ENCODE results near the gene VDAC2. TPM values are rescaled to one million over a fixed set of nuclear protein-coding genes. Genes with fewer than 3 reads are reported as not detected.
"Not testable (repeated sequence)": the region's sequence is repeated elsewhere in the genome, so short reads cannot be mapped to it uniquely, and the experiment has no call there.

Gene VDAC2
- total RNA-seq, 1 experiment from 2014 or later: 259 TPM

DNA sequence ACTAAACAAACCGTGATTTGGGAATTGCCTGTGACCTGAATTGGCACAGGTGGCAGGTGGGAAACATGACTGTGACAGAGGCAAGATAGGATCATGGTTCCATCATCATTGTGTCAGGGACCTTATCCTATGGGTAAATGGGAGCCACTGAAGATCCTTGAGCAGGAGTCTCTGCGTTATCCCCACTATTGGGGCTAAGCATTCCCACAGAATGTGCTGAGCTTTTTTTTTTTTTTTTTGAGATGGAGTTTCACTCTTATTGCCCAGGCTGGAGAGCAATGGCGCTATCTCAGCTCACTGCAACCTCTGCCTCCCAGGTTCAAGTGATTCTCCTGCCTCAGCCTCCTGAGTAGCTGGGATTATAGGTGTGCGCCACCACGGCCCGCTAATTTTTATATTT is 10.6 kb upstream of the VDAC2 start:
- not testable (repeated sequence) for DNase-seq (ENCODE audit: low spot score)

DNA sequence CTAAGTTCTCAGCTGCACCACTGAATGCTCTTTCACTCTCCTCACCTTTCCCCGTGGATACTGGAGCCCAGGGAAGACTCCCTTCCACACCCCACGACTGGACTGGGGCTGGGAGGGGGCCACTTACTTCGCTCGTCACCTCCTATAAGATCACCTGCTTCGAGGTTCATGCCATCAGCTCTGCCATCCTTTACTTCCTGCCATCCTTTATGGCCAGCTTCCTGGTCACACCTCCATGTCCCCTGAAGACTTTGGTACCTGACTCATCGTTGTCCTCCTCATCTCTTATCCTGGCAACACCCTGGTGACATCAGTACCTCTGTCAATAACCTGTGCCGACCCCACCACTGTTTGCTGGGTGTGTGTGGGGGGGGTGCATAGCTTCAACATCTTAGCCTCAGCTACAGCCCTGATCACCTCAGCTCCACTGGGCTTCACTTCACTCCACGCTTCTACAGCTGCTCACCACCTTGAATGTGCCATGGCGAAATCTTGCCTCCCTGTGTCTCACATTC is 8.7 kb upstream of the VDAC2 start:
- DNase-seq (ENCODE audit: low spot score): no peak

DNA sequence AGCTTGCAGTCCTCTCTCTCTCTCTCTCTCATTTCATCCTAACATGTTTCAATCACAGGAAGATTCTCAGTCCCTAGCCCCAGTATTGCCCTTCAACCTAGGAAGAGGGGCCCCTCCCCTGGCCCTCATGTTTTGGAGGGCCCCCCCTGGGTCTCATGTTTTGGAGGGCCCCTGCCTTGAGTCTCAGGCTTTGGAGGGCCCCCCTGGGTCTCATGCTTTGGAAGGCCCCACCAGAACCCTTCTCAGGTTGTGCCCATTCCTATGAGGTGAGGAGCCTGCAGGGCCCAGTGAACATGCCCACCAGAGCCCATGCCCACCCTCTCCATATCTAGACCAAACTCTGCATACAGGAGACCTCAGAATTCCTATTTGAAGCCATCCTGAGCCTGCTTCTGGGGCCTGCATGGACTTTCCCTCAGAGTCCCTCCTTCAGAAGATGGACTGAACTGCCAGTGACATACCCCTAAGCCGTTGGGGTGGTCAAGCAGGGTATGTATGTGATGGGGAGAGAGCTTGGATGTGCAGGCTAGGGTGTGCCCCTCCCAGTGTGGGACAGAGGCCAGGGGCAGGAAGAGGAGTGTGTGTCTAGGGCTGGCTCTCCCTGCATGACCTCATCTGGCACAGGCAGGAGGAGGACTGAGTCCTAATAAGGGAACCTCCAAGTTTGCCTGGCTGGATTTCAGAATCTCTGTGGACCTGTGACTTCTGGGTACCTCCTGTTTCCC is 8.1 kb upstream of the VDAC2 start:
- peak; percentile 79 for DNase-seq (ENCODE audit: low spot score)

DNA sequence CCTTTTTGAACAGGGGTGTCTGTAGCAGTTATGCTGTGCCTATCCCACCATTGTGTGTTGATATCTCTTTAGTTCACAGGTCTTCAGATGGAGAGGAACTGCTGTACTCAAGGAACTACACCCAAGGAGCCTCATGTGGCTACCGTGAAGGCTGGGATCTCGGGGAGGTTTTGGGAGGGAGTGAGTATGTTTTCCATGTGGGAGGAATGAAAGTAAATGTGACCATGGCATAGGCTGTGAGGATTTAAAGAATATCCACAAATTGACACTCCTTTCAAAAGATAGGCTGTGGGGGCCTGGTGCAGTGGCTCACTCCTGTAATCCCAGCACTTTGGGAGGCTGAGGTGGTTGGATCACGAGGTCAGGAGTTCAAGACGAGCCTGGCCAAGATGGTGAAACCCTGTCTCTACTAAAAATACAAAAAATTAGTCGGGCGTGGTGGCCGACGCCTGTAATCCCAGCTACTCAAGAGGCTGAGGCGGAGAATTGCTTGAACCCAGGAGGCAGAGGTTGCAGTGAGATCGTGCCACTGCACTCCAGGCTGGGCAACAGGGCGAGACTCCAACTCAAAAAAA is 7.5 kb upstream of the VDAC2 start:
- DNase-seq (ENCODE audit: low spot score): not testable (repeated sequence)

DNA sequence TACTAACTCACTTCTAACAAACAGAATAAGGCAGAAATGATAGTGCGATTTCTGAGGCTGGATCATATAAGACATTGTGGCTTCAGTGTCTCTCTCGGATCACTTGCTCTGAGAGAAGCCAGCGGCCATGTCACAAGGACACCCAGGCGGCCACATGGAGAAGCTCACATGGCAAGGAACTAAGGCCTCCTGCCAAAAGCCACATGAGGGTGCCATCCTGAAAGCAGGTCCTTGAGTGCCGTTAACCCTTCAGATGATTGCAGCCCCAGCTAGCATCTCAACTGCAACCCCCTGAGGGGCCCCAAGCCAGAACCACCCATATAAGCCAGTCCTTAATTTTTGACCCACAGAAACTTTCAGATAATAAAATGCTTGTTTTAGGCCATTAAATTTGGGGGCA is 6.9 kb upstream of the VDAC2 start:
- no peak for DNase-seq (ENCODE audit: low spot score)

DNA sequence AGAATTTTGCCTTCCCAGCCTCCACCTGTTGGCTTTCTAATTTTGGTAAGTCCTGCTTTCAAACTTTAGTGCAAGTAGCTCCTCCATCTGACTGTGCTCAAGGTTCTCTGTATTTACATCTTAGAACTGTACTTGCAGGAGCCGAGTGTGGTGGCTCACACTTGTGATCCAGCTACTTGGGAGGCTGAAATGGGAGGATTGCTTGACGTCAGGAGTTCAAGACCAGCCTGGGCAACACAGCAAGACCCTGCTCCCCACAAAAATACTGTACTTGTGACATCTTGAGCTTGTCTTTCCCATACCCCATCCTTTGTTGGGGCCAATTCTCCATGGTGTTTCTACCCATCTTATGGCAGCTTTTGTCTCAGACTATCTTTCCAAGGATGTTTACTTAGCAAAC is 4.7 kb upstream of the VDAC2 start:
- DNase-seq (ENCODE audit: low spot score): no peak

DNA sequence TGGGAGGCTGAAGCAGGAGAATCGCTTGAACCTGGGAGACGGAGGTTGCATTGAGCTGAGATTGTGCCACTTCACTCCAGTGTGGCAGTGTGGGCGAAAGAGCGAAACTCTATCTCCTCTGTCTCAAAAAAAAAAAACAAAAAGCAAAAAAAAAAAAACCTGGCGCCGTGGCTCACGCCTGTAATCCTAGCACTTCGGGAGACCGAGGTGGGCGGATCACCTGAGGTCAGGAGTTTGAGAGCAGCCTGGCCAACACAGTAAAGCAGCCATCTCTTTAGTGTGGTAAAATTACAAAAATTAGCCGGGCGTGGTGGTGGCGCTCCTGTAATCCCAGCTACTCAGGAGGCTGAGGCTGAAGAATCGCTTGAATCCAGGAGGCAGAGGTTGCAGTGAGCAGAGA is 4.0 kb upstream of the VDAC2 start:
- not testable (repeated sequence) for DNase-seq (ENCODE audit: low spot score)

DNA sequence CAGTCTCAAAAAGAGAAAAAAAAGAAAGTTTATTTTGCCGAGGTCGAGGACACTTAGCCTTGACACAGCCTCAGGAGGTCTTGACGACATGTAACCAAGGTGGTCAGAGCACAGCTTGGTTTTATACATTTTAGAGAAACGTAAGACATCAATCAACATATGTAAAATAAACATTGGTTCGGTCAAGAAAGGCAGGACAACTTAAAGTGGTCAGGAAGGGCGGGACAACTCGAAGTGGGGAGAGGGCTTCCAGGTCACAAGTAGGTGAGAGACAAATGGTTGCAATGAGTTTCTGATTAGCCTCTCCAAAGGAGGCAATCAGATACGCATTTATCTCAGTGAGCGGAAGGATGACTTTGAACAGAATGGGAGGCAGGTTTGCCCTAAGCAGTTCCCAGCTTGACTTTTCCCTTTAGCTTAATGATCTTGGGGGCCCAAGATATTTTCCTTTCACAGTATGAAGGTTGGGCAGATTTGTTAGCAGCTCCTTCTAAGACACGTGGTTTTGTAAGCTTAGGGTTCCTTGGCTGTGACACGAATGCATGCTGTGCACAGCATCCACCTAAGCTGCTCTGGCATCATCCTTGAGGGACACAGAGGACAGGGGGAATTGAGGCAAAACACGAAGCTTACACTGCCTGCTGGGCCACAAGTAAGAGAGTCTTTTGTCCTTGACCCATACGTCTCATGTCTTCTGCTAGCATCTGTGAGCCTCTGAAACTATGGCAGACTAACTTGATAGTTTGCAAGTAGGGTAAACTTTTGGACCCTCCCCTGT is 3.3 kb upstream of the VDAC2 start:
- no peak for DNase-seq (ENCODE audit: low spot score)

DNA sequence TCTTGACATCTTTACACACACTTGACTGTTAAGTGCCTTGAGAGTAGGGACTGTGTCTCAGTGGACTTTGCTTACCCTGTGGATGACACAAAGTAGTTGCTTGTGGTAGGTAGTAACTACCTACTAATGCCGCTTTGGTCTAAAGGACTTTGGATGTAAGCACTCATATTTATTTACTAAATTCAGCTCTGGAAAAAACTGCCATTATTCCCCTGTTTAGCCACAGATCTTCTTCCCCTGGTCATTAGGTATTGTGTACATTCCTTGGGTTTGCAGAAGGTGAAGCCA is 2.8 kb upstream of the VDAC2 start:
- no peak for DNase-seq (ENCODE audit: low spot score)

DNA sequence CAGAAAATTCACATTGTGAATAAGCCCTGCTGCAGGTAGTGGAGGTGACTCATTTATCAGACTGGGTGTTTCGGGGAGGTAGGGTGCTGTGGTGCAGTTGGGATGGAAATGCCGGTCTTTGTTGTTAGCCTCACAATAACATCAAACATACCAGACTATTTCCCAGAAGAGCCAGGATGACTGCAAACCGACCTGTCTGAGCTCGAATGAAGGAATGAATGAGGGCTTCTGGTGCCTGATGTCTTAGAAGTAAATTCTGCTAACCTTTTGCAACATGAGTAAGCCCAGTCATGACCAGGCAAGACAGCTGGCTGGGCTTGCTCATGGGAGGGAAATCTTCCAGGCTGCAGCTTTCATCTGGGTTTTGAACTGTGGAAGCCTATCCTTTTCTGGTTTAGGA is 2.4 kb upstream of the VDAC2 start:
- no peak for DNase-seq (ENCODE audit: low spot score)

DNA sequence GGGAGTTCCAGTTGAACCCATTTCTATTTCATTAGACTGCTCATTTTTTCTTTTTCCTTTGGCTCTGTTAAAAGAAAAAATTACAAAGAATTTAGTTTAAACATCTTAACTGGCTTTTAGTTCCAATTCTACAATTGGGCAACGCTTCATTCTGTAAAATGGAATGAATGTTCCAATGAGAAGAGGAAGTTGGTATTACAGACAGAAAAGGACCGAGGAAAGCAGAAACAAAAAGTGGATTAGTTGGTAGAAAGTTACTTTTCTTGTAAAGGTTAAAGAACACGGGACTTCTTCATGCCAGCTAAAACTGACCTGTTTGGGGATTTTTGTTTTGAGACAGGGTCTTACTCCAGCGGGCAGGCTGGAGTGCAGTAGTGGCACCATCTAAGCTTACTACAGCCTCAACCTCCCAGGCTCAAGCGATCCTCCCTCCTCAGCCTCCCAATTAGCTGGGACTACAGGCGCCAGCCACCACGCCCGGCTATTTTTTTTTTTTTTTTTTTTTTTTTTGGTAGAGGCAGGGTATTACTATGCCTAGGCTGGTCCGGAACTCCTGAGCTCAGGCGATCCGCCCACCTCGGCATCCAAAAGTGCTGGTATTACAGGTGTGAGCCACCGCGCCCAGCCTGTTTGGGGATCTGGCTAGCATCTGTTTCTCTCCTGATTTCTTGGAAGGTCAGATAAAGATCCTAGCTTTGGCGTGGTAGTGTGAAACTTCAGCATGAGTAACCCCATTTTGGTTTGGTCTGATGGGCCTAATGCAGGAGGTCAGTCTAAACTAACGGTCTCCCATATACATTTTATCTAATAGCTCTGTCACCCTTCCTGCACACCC is 1.3 kb upstream of the VDAC2 start:
- DNase-seq (ENCODE audit: low spot score): no peak

DNA sequence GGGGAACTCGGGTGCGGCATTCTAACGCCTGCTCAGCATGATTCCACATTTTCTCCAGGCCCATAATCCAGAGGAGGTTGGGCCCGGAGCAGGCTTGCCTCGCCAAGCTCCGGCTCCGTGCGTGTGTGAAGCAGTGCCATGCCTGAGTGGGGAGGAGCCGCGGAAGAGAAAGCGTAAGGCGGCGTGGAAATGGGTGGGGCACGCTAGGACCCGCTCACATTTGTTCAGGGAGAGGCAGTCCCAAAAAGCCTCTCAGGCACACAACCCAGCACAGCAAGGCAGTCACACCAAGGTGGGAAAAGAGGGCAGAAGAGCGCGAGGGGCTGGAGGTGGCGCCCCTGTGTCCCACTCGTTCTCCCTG is 695 bp upstream of the VDAC2 start:
- peak; percentile 60 for DNase-seq (ENCODE audit: low spot score)

DNA sequence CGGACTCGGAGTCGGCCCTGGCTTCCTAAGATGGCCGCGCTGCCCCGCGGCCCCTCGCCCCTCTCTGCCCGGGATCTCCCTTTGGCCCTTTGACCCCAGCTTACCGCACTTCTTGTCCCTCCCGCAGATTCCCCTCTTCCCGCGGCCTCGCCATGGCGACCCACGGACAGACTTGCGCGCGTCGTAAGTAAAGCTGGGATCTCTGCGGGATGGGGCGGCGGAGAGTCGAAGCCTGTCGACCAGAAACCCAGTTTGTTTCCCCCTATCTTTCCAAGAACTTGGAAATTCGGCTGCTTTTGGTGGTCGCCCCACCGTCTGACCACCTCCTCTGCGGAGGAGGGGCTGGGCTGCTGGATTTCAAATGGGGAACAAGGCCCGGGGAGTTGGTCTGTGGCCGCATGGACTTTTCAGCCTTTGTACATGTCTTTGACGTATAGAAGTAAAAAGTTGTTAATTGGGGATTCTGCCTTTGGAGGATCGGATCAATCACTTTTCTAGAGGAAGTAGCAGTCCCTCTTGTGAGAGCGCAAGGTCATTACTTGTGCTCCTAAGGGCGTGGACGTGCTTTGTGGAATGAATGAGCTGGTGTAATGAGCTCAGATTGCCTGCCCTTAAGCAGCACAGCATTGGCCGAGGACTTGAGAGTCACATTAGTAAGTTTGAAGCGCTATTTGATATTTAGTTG is 553 bp downstream of the VDAC2 start:
- no peak for DNase-seq (ENCODE audit: low spot score)

DNA sequence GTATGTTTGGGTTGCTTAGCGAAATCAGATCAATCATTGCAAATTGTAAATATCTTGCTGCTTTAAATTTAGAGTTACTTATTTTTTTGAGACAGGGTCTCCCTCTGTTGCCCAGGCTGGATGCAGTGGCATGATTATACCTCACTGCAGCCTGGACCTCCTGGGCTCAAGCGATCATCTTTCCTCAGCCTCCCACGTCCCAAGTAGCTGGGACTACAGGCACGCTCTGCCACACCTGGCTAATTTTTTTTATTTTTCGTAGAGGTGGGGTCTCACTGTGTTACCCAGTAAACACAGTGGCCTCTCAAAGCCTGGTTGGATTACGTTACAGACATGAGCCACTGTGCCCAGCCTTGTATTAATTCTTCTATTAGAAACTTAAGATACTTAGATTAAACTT is 1.7 kb downstream of the VDAC2 start:
- no peak for DNase-seq (ENCODE audit: low spot score)

DNA sequence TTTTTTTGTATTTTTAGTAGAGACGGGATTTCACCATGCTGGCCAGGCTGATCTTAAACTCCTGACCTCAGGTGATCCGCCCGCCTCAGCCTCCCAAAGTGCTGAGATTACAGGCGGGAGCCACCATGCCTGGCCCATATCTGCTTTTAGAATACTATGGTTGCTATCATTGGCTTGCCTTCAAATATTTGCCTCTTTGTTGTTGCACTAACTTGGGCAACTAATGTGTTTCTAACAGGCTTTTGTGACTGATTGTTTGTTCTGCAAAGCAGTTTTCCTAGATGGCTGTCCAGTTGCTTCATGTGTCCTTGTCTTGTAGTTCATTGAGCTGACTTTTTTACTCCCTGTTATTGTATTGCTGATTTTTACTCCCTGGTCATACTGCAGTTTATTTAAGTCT is 9.7 kb downstream of the VDAC2 start:
- no peak for DNase-seq (ENCODE audit: low spot score)

DNA sequence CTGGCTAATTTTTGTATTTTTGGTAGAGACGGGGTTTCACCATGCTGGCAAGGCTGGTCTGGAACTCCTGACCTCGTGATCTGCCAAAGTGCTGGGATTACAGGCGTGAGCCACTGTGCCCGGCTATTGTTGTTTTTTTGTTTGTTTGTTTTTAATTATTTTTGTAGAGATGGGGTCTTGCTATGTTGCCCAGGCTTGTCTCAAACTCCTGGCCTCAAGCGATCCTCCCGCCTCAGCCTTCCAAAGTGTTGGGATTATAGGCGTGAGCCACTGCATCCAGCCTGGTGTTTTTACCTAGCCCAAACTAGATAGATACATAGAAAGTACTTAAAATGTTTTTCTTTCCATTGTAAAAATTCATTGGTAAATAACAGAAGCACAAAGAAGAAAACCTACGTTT is 10.9 kb downstream of the VDAC2 start:
- not testable (repeated sequence) for DNase-seq (ENCODE audit: low spot score)

DNA sequence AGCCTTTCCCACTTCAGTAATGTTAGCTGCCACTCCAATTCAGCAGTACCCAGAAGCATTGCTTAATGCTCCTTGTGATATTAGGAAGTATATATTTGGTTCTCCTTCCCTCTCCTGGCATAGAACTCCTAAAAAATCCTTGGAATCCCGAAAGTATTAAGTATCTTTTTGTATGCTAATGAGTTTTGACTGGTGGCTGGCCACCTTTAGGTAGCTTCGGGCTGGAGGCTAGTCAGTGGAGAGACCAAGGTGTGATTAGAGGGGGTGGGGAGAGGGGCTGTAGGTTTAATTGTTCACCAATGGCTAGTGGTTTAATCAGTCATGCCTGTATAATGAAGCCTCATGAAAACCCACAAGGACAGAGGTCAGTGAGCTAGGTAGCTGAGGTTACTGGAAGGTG is 12.9 kb downstream of the VDAC2 start:
- no peak for DNase-seq (ENCODE audit: low spot score)

DNA sequence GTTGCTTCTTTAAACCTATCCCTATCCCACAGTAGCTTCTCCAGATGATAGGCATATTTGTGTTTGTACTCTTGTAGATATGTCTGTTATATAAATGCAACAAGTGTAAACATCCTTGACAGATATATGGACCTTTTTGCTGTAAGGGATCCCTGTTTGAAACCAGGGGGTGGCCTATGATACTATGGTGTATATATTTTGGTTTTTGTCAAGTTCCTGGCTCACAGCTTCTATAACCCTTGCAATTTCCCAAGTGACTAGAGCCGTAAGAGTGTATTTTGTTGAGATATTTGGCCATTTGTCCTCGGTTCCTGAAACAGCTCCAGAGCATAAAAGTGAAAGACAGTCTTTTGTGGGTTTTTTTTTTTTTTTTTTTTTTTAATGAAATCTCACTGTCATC is 15.5 kb downstream of the VDAC2 start:
- DNase-seq (ENCODE audit: low spot score): no peak

DNA sequence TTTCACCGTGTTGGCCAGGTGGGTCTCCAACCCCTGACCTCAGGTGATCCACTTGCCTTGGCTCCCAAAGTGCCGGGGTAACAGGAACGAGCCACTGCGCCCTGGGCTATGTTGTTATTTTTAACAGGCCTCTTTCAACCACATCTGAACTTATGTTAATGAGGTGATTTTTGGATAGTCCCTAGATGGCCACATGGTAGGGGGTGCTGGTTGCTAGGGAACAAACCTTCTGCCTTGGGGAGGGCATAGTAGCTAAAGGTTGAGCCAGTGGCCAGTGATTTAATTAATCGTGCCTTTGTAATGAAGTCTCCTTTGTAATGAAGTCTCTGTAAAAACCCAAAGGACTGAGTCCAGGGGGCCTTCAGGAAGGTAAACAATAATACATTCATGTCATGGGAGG is 16.1 kb downstream of the VDAC2 start:
- DNase-seq (ENCODE audit: low spot score): no peak

DNA sequence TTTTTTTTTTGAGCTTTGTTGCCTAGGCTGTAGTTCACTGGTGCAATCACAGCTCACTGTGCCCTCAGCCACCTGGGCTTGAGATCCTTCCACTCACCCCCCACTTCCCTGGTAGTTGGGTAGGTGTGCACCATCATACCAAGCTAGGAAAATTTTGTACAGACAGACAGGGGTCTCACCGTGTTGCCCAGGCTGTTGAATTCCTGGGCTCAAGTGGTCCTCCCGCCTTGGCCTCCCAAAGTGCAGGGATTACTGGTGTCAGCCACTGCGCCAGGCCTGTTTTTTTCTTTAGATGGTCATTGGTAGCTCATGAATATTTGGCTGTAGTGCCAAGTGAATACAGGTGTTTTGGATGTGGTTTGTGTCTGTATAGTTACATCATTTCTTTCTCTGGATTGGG is 17.7 kb downstream of the VDAC2 start:
- no peak for DNase-seq (ENCODE audit: low spot score)

DNA sequence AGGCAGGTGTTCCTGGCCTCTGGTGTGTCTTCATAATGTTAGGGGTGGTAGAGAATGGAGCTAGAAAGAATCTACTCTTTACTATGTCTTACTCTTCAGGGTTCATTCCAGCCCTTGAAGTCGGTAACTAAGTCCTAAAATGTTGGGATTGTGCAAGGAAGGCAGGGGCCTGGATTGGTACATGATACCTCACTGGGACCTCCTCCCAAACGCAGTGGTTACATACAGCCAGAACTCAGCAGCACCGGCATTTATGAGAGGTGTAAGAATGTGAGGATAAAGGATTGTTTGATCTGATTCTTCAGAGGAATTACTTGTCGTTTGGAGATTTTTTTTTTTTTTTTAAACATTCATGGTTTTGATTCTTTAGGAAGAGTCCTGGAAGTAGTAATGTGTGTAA is 18.2 kb downstream of the VDAC2 start:
- no peak for DNase-seq (ENCODE audit: low spot score)

DNA sequence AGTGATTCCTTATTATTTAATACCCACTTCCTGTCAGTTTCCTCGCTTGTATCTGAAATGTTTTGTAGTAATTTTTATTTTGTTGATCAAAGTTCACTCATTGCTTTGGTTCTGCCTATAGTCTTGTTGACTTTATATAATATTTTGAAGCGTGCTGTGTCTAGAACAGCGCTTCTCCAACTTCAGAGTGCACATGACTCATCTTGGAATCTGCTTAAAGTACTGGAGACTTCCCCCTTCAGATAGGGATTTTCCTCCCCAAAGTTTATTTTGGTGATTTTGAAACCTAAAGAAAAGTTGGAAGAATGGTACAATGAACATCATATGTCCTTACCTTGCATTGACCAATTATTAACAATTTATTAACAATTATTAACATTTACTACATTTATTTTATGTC is 19.4 kb downstream of the VDAC2 start:
- no peak for DNase-seq (ENCODE audit: low spot score)
